SK-N-SH (cell line): ENCODE data around the gene ADCY5. TPM values are rescaled to one million over a fixed set of nuclear protein-coding genes. Genes with fewer than 3 reads are reported as not detected.

Experiments
- CTCF ChIA-PET: fragments of 300-600, 350-600 bp; formaldehyde crosslinking; extraction: SDS; loops from one replicate; lab custom pipeline; 2021; lab: Yijun Ruan, JAX
- POLR2A ChIA-PET: fragments of 350-600 bp; sonication (Branson Sonifier 250); formaldehyde crosslinking; extraction: SDS; loops from one replicate; lab custom pipeline; 2020; ENCODE audit warnings: antibody characterized with exemption, inconsistent platforms; lab: Yijun Ruan, JAX
- DNase-seq: peaks from one replicate; pipeline ENCODE4 v3.0.0; 2012
- H2AFZ ChIP-seq: fragments of 200-600 bp; sonication (generic); 2 replicates; pipeline ENCODE4 v1.8.1; 2016; ENCODE audit warnings: antibody characterized with exemption, mild to moderate bottlenecking, low read depth
- H3F3A ChIP-seq: fragments of 200-600 bp; sonication (generic); replicated peaks from 2 replicates; pipeline ENCODE3; 2016; ENCODE audit warnings: antibody characterized with exemption, mild to moderate bottlenecking; ENCODE audit not compliant: insufficient read depth
- H3K27ac ChIP-seq, 2 experiments: fragments of 200-500 bp in 1 of 2; fragments of 200-600 bp in 1 of 2; sonication (Bioruptor generic) in 1 of 2; sonication (generic), shearing (Covaris generic) in 1 of 2; 2 replicates each; pipeline versions ENCODE4 v1.5.1 to v1.6.1; 2014 to 2016; ENCODE audit warnings: low read depth in 2 of 2, inconsistent platforms in 1 of 2, low read length in 1 of 2, mild to moderate bottlenecking in 1 of 2, mixed read lengths in 1 of 2
- H3K27me3 ChIP-seq: fragments of 200-600 bp; sonication (generic), shearing (Covaris generic); 2 replicates; pipeline ENCODE4 v1.6.1; 2016; ENCODE audit warnings: mixed run types; ENCODE audit not compliant: insufficient read depth
- H3K36me3 ChIP-seq, 2 experiments: fragments of 200-500 bp in 1 of 2; fragments of 200-600 bp in 1 of 2; sonication (Bioruptor generic) in 1 of 2; sonication (generic) in 1 of 2; replicated peaks in 1 of 2; 2 replicates each; pipeline versions ENCODE3 to v1.5.1; 2014 to 2016; ENCODE audit warnings: low read length in 1 of 2, mild to moderate bottlenecking in 1 of 2; ENCODE audit not compliant: insufficient read depth in 2 of 2, control insufficient read depth in 1 of 2
- H3K4me1 ChIP-seq, 2 experiments: fragments of 200-500 bp in 1 of 2; fragments of 200-600 bp in 1 of 2; sonication (Bioruptor generic) in 1 of 2; sonication (generic), shearing (Covaris generic) in 1 of 2; 2 replicates each; pipeline versions ENCODE4 v1.5.1 to v1.6.1; 2014 to 2016; ENCODE audit warnings: low read depth in 1 of 2, low read length in 1 of 2, mixed run types in 1 of 2; ENCODE audit not compliant: insufficient read depth in 2 of 2, control insufficient read depth in 1 of 2
- H3K4me2 ChIP-seq: fragments of 200-600 bp; sonication (generic), shearing (Covaris generic); 2 replicates; pipeline ENCODE4 v1.6.1; 2017; ENCODE audit warnings: mixed run types
- H3K4me3 ChIP-seq, 2 experiments: fragments of 200-500 bp in 1 of 2; fragments of 200-600 bp in 1 of 2; sonication (Bioruptor generic) in 1 of 2; sonication (generic), shearing (Covaris generic) in 1 of 2; 2 replicates each; pipeline versions ENCODE4 v1.5.1 to v1.8.1; 2014 to 2016; ENCODE audit warnings: low read depth in 2 of 2, inconsistent platforms in 1 of 2, low read length in 1 of 2, mild to moderate bottlenecking in 1 of 2, mixed read lengths in 1 of 2, moderate library complexity in 1 of 2
- H3K79me2 ChIP-seq: fragments of 200-600 bp; sonication (generic); 2 replicates; pipeline ENCODE4 v1.8.1; 2017; ENCODE audit warnings: mild to moderate bottlenecking; ENCODE audit not compliant: insufficient read depth
- H3K9ac ChIP-seq: fragments of 200-600 bp; sonication (generic); 2 replicates; pipeline ENCODE4 v1.6.1; 2017; ENCODE audit warnings: mixed run types
- H3K9me2 ChIP-seq: fragments of 200-600 bp; sonication (generic); 2 replicates; pipeline ENCODE4 v1.6.1; 2017; ENCODE audit warnings: mixed run types
- H3K9me3 ChIP-seq: fragments of 200-600 bp; sonication (generic); 2 replicates; pipeline ENCODE4 v1.6.1; 2017; ENCODE audit warnings: mixed run types, mild to moderate bottlenecking, moderate library complexity
- H4K20me1 ChIP-seq: fragments of 200-600 bp; sonication (generic); 2 replicates; pipeline ENCODE4 v1.6.1; 2017; ENCODE audit warnings: mild to moderate bottlenecking, mixed run types; ENCODE audit not compliant: insufficient read depth
- CHD2 ChIP-seq: fragments of 150-350 bp; IDR thresholded peaks from 2 replicates; pipeline ENCODE4 v1.6.1; 2018; ENCODE audit warnings: low read length; ENCODE audit not compliant: partially characterized antibody
- EP300 ChIP-seq, 2 experiments: IDR thresholded peaks; 2 replicates each; pipeline versions ENCODE4 v1.4.0 to v1.6.1; 2012; ENCODE audit warnings: borderline replicate concordance in 1 of 2, low read depth in 1 of 2, low read length in 1 of 2
- EZH2phosphoT487 ChIP-seq: fragments of 200-600 bp; sonication (generic); IDR thresholded peaks from 2 replicates; pipeline ENCODE4 v1.6.1; 2017; ENCODE audit warnings: low read depth, mixed run types, mild to moderate bottlenecking, antibody characterized with exemption, moderate library complexity, borderline replicate concordance
- FOSL2 ChIP-seq: IDR thresholded peaks from 2 replicates; pipeline ENCODE4 v1.4.0; 2012; ENCODE audit warnings: low read depth, mild to moderate bottlenecking, moderate library complexity, borderline replicate concordance
- FOXJ3 ChIP-seq: sonication (generic); formaldehyde crosslinking; IDR thresholded peaks from 2 replicates; pipeline ENCODE4 v1.5.1; 2020; ENCODE audit warnings: mild to moderate bottlenecking, missing genetic modification reagents
- GATA2 ChIP-seq: sonication (generic); formaldehyde crosslinking; IDR thresholded peaks from 2 replicates; pipeline ENCODE4 v1.5.0; 2020; ENCODE audit warnings: mild to moderate bottlenecking, missing genetic modification reagents
- JUND ChIP-seq: IDR thresholded peaks from 2 replicates; pipeline ENCODE4 v1.4.0; 2012
- MEF2A ChIP-seq: IDR thresholded peaks from 2 replicates; pipeline ENCODE4 v1.4.0; 2012; ENCODE audit warnings: low read depth, borderline replicate concordance
- MXI1 ChIP-seq: IDR thresholded peaks from 2 replicates; pipeline ENCODE4 v1.6.1; 2012; ENCODE audit warnings: mild to moderate bottlenecking, low read depth, low read length, improper control_type of control experiment
- NRF1 ChIP-seq: IDR thresholded peaks from 2 replicates; pipeline ENCODE4 v1.6.1; 2012; ENCODE audit warnings: low read depth, mild to moderate bottlenecking, low read length
- RFX5 ChIP-seq: IDR thresholded peaks from 2 replicates; pipeline ENCODE4 v1.6.1; 2012; ENCODE audit warnings: mild to moderate bottlenecking, improper control_type of control experiment, low read length
- SIN3A ChIP-seq: IDR thresholded peaks from 2 replicates; pipeline ENCODE4 v1.6.1; 2012; ENCODE audit warnings: low read depth, mild to moderate bottlenecking, low read length, moderate library complexity, borderline replicate concordance
- TCF12 ChIP-seq: IDR thresholded peaks from 2 replicates; pipeline ENCODE4 v1.4.0; 2012
- YY1 ChIP-seq: IDR thresholded peaks from 2 replicates; pipeline ENCODE4 v1.4.0; 2012; ENCODE audit warnings: low read depth, mild to moderate bottlenecking
- WGBS: methylation state at CpG from one replicate; pipeline ENCODE4 v1.1.6; 2017; ENCODE audit warnings: low lambda C conversion rate; 5-methylcytosine and 5-hydroxymethylcytosine counted together
- polyA plus RNA-seq, 3 experiments: library from polyadenylated mRNA; depleted of rRNA; stranded (reverse); fragments of >200 nt; gene quantifications; 2 replicates each; pipeline ENCODE4 v1.2.3, GENCODE V29; 2012
- TF ChIP-seq, protein P1 (sequence below): fragments of 200-600 bp; sonication (generic); IDR thresholded peaks from 2 replicates; pipeline ENCODE4 v1.6.1; 2017; ENCODE audit warnings: antibody characterized with exemption, mild to moderate bottlenecking, moderate library complexity
- TF ChIP-seq, protein P2 (sequence below): IDR thresholded peaks from 2 replicates; pipeline ENCODE4 v1.6.1; 2012; ENCODE audit warnings: mild to moderate bottlenecking, low read depth, low read length, moderate library complexity
- TF ChIP-seq, protein P3 (sequence below): IDR thresholded peaks from 2 replicates; pipeline ENCODE4; 2012
- TF ChIP-seq, protein P4 (sequence below): IDR thresholded peaks from 2 replicates; pipeline ENCODE4 v1.4.0; 2012; ENCODE audit warnings: low read depth, borderline replicate concordance
- TF ChIP-seq, protein P5 (sequence below): fragments of 150-350 bp; IDR thresholded peaks from 2 replicates; pipeline ENCODE4 v1.6.1; 2017; ENCODE audit warnings: antibody characterized with exemption, low read length, low read depth, borderline replicate concordance
- TF ChIP-seq, protein P6 (sequence below): IDR thresholded peaks from 2 replicates; pipeline ENCODE4 v1.4.0; 2012; ENCODE audit warnings: low read depth

Gene ADCY5
- polyA plus RNA-seq, 1 of the 3 experiments (the other 2 are of a cell fraction), result 0.21 TPM

DNA sequence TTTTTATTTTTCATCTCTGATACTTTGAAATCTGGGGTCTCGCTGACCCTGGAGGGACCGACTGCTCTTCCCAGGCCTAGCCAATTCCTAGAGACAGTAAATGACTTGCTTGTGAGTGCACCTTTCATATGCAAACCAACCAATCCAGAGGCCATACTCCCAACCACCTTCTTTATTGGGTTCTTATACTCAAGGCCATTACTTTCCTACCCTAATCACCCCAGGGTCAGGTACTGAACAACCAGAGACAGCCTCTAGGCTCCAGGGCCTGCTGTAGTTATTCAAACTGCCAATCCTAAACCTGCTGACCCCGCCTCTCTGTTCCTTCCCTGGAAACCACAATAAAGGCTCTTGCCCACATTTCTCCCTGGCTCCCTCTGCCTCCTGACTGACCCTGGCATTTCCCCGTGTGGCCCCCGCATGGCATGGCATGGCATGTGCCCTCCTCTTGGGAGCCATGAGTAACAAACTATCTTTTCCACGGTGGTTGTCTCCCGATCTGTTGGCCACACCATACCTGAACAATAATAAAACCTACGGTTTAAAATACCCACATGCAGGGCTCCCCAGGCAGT is 42.9 kb downstream of the ADCY5 start:
- no peak overlapping the region for H3K9ac ChIP-seq
- H3K4me3 ChIP-seq, result no peak overlapping the region
- no peak overlapping the region for H3K27ac ChIP-seq
- peaks cover 12% of the 10 kb centered on the region for H3K27me3 ChIP-seq
- POLR2A ChIA-PET, result no interaction called here
- WGBS, result 72% methylated on average over 8 of the region's 8 CpGs
- CTCF ChIA-PET, result no interaction called here
- TF ChIP-seq, protein P1, sequence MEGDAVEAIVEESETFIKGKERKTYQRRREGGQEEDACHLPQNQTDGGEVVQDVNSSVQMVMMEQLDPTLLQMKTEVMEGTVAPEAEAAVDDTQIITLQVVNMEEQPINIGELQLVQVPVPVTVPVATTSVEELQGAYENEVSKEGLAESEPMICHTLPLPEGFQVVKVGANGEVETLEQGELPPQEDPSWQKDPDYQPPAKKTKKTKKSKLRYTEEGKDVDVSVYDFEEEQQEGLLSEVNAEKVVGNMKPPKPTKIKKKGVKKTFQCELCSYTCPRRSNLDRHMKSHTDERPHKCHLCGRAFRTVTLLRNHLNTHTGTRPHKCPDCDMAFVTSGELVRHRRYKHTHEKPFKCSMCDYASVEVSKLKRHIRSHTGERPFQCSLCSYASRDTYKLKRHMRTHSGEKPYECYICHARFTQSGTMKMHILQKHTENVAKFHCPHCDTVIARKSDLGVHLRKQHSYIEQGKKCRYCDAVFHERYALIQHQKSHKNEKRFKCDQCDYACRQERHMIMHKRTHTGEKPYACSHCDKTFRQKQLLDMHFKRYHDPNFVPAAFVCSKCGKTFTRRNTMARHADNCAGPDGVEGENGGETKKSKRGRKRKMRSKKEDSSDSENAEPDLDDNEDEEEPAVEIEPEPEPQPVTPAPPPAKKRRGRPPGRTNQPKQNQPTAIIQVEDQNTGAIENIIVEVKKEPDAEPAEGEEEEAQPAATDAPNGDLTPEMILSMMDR, result no peak
- TF ChIP-seq, protein P2, sequence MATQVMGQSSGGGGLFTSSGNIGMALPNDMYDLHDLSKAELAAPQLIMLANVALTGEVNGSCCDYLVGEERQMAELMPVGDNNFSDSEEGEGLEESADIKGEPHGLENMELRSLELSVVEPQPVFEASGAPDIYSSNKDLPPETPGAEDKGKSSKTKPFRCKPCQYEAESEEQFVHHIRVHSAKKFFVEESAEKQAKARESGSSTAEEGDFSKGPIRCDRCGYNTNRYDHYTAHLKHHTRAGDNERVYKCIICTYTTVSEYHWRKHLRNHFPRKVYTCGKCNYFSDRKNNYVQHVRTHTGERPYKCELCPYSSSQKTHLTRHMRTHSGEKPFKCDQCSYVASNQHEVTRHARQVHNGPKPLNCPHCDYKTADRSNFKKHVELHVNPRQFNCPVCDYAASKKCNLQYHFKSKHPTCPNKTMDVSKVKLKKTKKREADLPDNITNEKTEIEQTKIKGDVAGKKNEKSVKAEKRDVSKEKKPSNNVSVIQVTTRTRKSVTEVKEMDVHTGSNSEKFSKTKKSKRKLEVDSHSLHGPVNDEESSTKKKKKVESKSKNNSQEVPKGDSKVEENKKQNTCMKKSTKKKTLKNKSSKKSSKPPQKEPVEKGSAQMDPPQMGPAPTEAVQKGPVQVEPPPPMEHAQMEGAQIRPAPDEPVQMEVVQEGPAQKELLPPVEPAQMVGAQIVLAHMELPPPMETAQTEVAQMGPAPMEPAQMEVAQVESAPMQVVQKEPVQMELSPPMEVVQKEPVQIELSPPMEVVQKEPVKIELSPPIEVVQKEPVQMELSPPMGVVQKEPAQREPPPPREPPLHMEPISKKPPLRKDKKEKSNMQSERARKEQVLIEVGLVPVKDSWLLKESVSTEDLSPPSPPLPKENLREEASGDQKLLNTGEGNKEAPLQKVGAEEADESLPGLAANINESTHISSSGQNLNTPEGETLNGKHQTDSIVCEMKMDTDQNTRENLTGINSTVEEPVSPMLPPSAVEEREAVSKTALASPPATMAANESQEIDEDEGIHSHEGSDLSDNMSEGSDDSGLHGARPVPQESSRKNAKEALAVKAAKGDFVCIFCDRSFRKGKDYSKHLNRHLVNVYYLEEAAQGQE, result no peak
- TF ChIP-seq, protein P3, sequence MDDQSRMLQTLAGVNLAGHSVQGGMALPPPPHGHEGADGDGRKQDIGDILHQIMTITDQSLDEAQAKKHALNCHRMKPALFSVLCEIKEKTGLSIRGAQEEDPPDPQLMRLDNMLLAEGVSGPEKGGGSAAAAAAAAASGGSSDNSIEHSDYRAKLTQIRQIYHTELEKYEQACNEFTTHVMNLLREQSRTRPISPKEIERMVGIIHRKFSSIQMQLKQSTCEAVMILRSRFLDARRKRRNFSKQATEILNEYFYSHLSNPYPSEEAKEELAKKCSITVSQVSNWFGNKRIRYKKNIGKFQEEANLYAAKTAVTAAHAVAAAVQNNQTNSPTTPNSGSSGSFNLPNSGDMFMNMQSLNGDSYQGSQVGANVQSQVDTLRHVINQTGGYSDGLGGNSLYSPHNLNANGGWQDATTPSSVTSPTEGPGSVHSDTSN, result no peak
- TF ChIP-seq FOSL2 (no peak), JUND (no peak), NRF1 (no peak), GATA2 (CRISPR knock-in tag) (no peak), CHD2 (no peak), TCF12 (no peak), RFX5 (no peak), EP300 (IDR thresholded peaks at IDR 0.05; ENCODE audit: borderline replicate concordance in 1 of 2, low read depth in 1 of 2, low read length in 1 of 2) (no peak), MEF2A (no peak), YY1 (no peak), FOXJ3 (CRISPR knock-in tag) (no peak), SIN3A (no peak), EZH2phosphoT487 (no peak), MXI1 (no peak)
- TF ChIP-seq, protein P4, sequence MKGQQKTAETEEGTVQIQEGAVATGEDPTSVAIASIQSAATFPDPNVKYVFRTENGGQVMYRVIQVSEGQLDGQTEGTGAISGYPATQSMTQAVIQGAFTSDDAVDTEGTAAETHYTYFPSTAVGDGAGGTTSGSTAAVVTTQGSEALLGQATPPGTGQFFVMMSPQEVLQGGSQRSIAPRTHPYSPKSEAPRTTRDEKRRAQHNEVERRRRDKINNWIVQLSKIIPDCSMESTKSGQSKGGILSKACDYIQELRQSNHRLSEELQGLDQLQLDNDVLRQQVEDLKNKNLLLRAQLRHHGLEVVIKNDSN, result no peak
- TF ChIP-seq, protein P5, sequence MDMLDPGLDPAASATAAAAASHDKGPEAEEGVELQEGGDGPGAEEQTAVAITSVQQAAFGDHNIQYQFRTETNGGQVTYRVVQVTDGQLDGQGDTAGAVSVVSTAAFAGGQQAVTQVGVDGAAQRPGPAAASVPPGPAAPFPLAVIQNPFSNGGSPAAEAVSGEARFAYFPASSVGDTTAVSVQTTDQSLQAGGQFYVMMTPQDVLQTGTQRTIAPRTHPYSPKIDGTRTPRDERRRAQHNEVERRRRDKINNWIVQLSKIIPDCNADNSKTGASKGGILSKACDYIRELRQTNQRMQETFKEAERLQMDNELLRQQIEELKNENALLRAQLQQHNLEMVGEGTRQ, result no peak
- TF ChIP-seq, protein P6, sequence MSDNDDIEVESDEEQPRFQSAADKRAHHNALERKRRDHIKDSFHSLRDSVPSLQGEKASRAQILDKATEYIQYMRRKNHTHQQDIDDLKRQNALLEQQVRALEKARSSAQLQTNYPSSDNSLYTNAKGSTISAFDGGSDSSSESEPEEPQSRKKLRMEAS, result no peak
- no peaks in the 10 kb centered on the region for H3K79me2 ChIP-seq
- no peaks in the 10 kb centered on the region for H3K9me3 ChIP-seq
- H3K4me2 ChIP-seq, result no peak overlapping the region
- no peak overlapping the region for H2AFZ ChIP-seq
- H3K36me3 ChIP-seq, result no peaks in the 10 kb centered on the region
- H3F3A ChIP-seq, result no peaks in the 10 kb centered on the region
- no peaks in the 10 kb centered on the region; a peak in 1 of 4 replicates for H3K4me1 ChIP-seq
- no peaks in the 10 kb centered on the region for H3K9me2 ChIP-seq
- H4K20me1 ChIP-seq, result no peaks in the 10 kb centered on the region
- DNase-seq, result no peak
